Testis (tissue), 3 donors: ENCODE data around the gene DYRK1A. TPM values are rescaled to one million over a fixed set of nuclear protein-coding genes. Genes with fewer than 3 reads are reported as not detected.
A peak's percentile ranks its signal among the peaks of the same experiment; 100 is the strongest.
"Not testable (repeated sequence)": the region's sequence is repeated elsewhere in the genome, so short reads cannot be mapped to it uniquely, and the experiment has no call there.

Experiments
- DNase-seq: peaks from one replicate; pipeline ENCODE4 v3.0.0-alpha.2; 2019
- H3K27ac ChIP-seq, 2 donors: fragments of 200-600 bp; sonication (generic); one replicate each; pipeline ENCODE4 v1.5.1; 2019
- H3K27me3 ChIP-seq: fragments of 200-600 bp; sonication (generic); one replicate; pipeline ENCODE4 v1.5.1; 2019
- H3K36me3 ChIP-seq: fragments of 200-600 bp; sonication (generic); one replicate; pipeline ENCODE4 v1.5.1; 2017; ENCODE audit warnings: low read depth; ENCODE audit errors: missing control alignments
- H3K4me1 ChIP-seq: fragments of 200-600 bp; sonication (generic); one replicate; pipeline ENCODE4 v1.5.1; 2019
- H3K4me3 ChIP-seq, 2 donors: fragments of 200-600 bp; sonication (generic); one replicate each; pipeline ENCODE4 v1.5.1; 2017 to 2019
- H3K9me3 ChIP-seq: fragments of 200-600 bp; sonication (generic); one replicate; pipeline ENCODE4 v1.5.1; 2017
- CTCF ChIP-seq, 3 experiments: fragments of 450-650 bp in 2 of 3; fragments of 200-600 bp in 1 of 3; sonication (generic) in 1 of 3; IDR thresholded peaks; one replicate each; pipeline ENCODE4 v1.5.1; 2016 to 2019; ENCODE audit warnings: antibody characterized with exemption in 3 of 3, mild to moderate bottlenecking in 2 of 3, moderate library complexity in 1 of 3
- POLR2A ChIP-seq: fragments of 450-650 bp; IDR thresholded peaks from one replicate; pipeline ENCODE4 v1.6.1; 2017; ENCODE audit warnings: antibody characterized with exemption, mild to moderate bottlenecking, moderate library complexity
- WGBS, 2 donors: methylation state at CpG; one replicate each; pipeline ENCODE4 v1.1.5; 2018; 5-methylcytosine and 5-hydroxymethylcytosine counted together
- intact Hi-C: fragments of 100-400 bp; cut with DNase I; formaldehyde crosslinking; loops from one replicate; pipeline ENCODE4 v1.15.1; 2023; ENCODE audit warnings: low total_unique reads
- polyA plus RNA-seq: library from polyadenylated mRNA; stranded (reverse); fragments of 350-450 nt; fragmentation: Illumina TruSeq; extraction: RNeasy Lipid Tissue Mini Kit (QIAGEN cat#74804); gene quantifications from one replicate; pipeline ENCODE4 v1.2.3, GENCODE V29; 2014; ENCODE audit warnings: low read depth, low replicate concordance; ENCODE audit not compliant: insufficient read depth
- total RNA-seq, 2 donors: library from RNA; depleted of rRNA; stranded (reverse); fragments of >200 nt; gene quantifications; one replicate each; pipeline ENCODE4 v1.2.3, GENCODE V29; 2016

DYRK1A gene
- total and polyA plus RNA-seq, 3 donors from 2014 or later = 68.6 to 166 (median 141) TPM

DNA sequence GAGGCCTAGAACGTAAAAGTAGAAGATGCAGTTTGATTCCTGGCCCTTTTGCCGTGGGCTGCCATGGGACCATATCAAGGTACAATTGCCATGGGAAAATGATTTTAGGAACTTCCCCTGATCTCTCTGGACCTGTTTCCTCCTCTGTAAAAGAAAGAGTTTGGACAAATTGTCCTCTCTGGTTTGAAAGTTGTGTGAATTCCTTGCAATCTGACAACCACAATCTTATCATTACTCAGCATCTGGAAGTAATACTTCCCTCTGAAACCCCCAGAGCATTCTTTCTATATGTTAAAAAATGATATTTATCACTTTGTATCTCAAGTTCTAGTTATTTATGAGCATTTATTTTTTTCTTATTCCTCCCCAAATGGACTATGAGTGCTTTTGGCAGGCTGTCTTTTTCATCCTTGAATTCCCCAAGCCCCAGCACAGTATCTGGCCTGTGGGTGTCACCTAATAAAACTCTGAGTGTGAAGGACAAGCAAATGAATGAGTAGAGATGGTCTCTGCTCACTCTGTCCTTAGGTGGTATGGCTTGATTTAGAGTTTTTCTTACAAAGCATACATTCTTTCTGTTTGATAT, 181.1 kb downstream of the DYRK1A start:
- Histone ChIP-seq H3K27me3 (no peaks in the 10 kb centered on the region), H3K4me1 (peaks cover 12% of the 10 kb centered on the region), H3K4me3 (no peak overlapping the region), H3K36me3 (no peaks in the 10 kb centered on the region), H3K9me3 (no peaks in the 10 kb centered on the region), H3K27ac (no peak overlapping the region)
- no peak for DNase-seq
- TF ChIP-seq CTCF (IDR thresholded peaks at IDR 0.05) (no peak), POLR2A (no peak)
- intact Hi-C loops = no loop called here
- WGBS, 2 donors = 57 to 69% methylated on average over 2 of the region's 2 CpGs

- H3K27me3 ChIP-seq = no peaks in the 10 kb centered on the region
Measured at GRCh38 chr21:37548521-37548981, 182.0 kb downstream of the DYRK1A start.

DNA sequence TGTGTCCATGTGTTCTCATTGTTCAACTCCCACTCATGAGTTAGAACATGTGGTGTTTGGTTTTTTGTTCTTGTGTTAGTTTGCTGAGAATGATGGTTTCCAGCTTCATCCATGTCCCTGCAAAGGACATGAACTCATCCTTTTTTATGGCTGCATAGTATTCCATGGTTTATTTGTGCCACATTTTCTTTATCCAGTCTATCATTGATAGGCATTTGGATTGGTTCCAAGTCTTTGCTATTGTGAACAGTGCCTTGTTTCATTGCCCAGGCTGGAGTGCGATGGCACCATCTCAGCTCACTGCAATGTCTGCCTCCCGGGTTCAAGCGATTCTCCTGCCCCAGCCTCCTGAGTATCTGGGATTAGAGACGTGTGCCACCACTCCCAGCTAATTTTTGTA, 183.2 kb downstream of the DYRK1A start:
- intact Hi-C loops = loop anchor here (10.0 kb wide), 1 partner anchor 205 kb away; no protein-coding TSS in a partner anchor
- H3K27me3 ChIP-seq, H3K4me3 ChIP-seq, H3K27ac ChIP-seq, H3K36me3 ChIP-seq, H3K9me3 ChIP-seq, DNase-seq: not testable (repeated sequence)
- peaks cover 19% of the 10 kb centered on the region for H3K4me1 ChIP-seq
- WGBS, 2 donors = 94 to 97% methylated on average over 4 of the region's 4 CpGs

More at GRCh38 chr21:37548521-37548981, 182.0 kb downstream of the DYRK1A start:
- no peaks in the 10 kb centered on the region for H3K9me3 ChIP-seq
- no peak overlapping the region for H3K4me3 ChIP-seq
- H3K36me3 ChIP-seq = no peaks in the 10 kb centered on the region
- H3K4me1 ChIP-seq = peaks cover 19% of the 10 kb centered on the region
- intact Hi-C loops = no loop called here
- WGBS, 2 donors = 85 to 90% methylated on average over 2 of the region's 2 CpGs
- TF ChIP-seq CTCF (IDR thresholded peaks at IDR 0.05) = no peak
- no peak for TF ChIP-seq POLR2A
- DNase-seq = no peak
- H3K27ac ChIP-seq = no peak overlapping the region

DNA sequence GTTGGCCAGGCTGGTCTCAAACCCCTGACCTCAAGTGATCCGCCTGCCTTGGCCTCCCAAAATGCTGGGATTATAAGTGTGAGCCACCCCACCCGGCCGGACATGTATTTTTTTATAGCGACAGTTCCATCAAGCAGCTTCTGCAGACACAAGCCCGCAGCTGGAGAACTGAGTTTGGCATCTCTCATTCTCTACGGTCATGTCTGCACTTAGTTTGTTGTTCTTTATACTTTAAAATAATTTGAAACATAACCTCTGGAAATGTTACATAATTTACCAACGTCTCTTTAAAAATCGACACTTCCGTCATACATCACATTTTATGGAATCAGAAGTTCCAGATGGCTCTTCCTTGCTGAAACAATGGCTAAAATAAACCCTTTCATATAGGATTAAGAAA, 183.6 kb downstream of the DYRK1A start:
- TF ChIP-seq POLR2A (no peak), CTCF (IDR thresholded peaks at IDR 0.05) (no peak)
- intact Hi-C loops = loop anchor here (10.0 kb wide), 1 partner anchor 205 kb away; no protein-coding TSS in a partner anchor
- H3K4me3 ChIP-seq = no peak overlapping the region
- no peaks in the 10 kb centered on the region for H3K27me3 ChIP-seq
- H3K27ac ChIP-seq = no peak overlapping the region
- H3K36me3 ChIP-seq = no peaks in the 10 kb centered on the region
- peaks cover 19% of the 10 kb centered on the region for H3K4me1 ChIP-seq
- no peaks in the 10 kb centered on the region for H3K9me3 ChIP-seq
- no peak for DNase-seq
- WGBS, 2 donors = 89 to 91% methylated on average over 9 of the region's 9 CpGs

- TF ChIP-seq CTCF (IDR thresholded peaks at IDR 0.05) (no peak), POLR2A (no peak)
- intact Hi-C loops = loop anchor here (10.0 kb wide), 1 partner anchor 206 kb away; no protein-coding TSS in a partner anchor
- WGBS, 2 donors = 52 to 74% methylated on average over 12 of the region's 12 CpGs
- no peaks in the 10 kb centered on the region for H3K27me3 ChIP-seq
- peak overlapping the region in 1 of 2 donors; percentile 6 for H3K27ac ChIP-seq
- no peak overlapping the region for H3K4me3 ChIP-seq
- no peaks in the 10 kb centered on the region for H3K9me3 ChIP-seq
- no peaks in the 10 kb centered on the region for H3K36me3 ChIP-seq
- peaks cover 19% of the 10 kb centered on the region for H3K4me1 ChIP-seq
- no peak for DNase-seq
Measured at GRCh38 chr21:37550618-37551330, 184.2 kb downstream of the DYRK1A start.
